ENCODE measurements around the gene INTS4.

DNA sequence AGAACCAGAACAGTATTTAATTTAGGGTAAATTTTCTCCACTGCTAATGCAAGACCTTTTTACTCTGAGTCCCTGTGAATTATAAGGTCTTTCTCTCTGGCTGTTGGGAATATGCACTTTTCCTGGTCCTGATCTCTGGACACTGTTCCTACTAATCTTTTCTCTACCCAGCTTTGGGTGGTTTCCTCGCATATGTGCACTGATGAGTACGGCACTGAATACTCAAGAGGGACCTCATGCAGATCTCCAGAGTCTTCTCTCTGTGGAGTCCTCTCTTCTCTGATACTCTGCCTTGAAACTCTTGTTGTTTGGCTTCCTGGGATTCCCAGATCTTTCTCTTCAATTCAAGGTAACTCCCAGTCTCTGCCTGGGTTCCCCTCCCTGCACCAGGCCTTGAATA is 14.6 kb upstream of the INTS4 start:
- TF ChIP-seq, protein P1, sequence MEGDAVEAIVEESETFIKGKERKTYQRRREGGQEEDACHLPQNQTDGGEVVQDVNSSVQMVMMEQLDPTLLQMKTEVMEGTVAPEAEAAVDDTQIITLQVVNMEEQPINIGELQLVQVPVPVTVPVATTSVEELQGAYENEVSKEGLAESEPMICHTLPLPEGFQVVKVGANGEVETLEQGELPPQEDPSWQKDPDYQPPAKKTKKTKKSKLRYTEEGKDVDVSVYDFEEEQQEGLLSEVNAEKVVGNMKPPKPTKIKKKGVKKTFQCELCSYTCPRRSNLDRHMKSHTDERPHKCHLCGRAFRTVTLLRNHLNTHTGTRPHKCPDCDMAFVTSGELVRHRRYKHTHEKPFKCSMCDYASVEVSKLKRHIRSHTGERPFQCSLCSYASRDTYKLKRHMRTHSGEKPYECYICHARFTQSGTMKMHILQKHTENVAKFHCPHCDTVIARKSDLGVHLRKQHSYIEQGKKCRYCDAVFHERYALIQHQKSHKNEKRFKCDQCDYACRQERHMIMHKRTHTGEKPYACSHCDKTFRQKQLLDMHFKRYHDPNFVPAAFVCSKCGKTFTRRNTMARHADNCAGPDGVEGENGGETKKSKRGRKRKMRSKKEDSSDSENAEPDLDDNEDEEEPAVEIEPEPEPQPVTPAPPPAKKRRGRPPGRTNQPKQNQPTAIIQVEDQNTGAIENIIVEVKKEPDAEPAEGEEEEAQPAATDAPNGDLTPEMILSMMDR (IDR thresholded peaks at IDR 0.05 in 4 of 5, conservative IDR thresholded peaks at IDR 0.05 in 1 of 5): no peak
- no peak for TF ChIP-seq POLR2A (IDR thresholded peaks at IDR 0.05)

Data from gastrocnemius medialis (tissue), 4 donors.